ENCODE measurements around the gene ATMIN. TPM values are rescaled to one million over a fixed set of nuclear protein-coding genes. Genes with fewer than 3 reads are reported as not detected.

ATMIN gene
- total RNA-seq, 4 donors from 2014 or later = 30.7 to 65.0 (median 45.5) TPM

- no peaks in the 10 kb centered on the region for H3K9me3 ChIP-seq
- H3K27ac ChIP-seq = no peak overlapping the region
- WGBS = 90% methylated on average over 9 of the region's 10 CpGs
- no peaks in the 10 kb centered on the region for H3K36me3 ChIP-seq
- no peak for TF ChIP-seq POLR2AphosphoS5 (IDR thresholded peaks at IDR 0.05)
- TF ChIP-seq POLR2A (IDR thresholded peaks at IDR 0.05) = no peak
- no peak for TF ChIP-seq EP300 (IDR thresholded peaks at IDR 0.05)
- no peak for TF ChIP-seq CTCF (IDR thresholded peaks at IDR 0.05)
- H3K4me3 ChIP-seq = no peak overlapping the region
- H3K4me1 ChIP-seq = no peaks in the 10 kb centered on the region
- H3K27me3 ChIP-seq = no peaks in the 10 kb centered on the region
- no peak for DNase-seq (ENCODE audit: low spot score in 2 of 2)
These were observed 25.6 kb downstream of the ATMIN start for GRCh38 chr16:81061307-81061640.

GRCh38 chr16:81061871-81062608, 26.4 kb downstream of the ATMIN start:
- H3K9me3 ChIP-seq = no peaks in the 10 kb centered on the region
- DNase-seq (ENCODE audit: low spot score in 2 of 2) = no peak
- no peaks in the 10 kb centered on the region for H3K4me1 ChIP-seq
- whole genome bisulfite sequencing = 85% methylated on average over 10 of the region's 10 CpGs
- no peaks in the 10 kb centered on the region for H3K27me3 ChIP-seq
- TF ChIP-seq EP300 (IDR thresholded peaks at IDR 0.05) = no peak
- TF ChIP-seq POLR2AphosphoS5 (IDR thresholded peaks at IDR 0.05) = no peak
- no peak for TF ChIP-seq POLR2A (IDR thresholded peaks at IDR 0.05)
- no peak for TF ChIP-seq CTCF (IDR thresholded peaks at IDR 0.05)
- H3K27ac ChIP-seq = no peak overlapping the region
- H3K36me3 ChIP-seq = no peaks in the 10 kb centered on the region
- H3K4me3 ChIP-seq = no peak overlapping the region

GRCh38 chr16:81066681-81067080, 31.0 kb downstream of the ATMIN start:
- no peak for DNase-seq (ENCODE audit: low spot score in 2 of 2)
- no peak for TF ChIP-seq POLR2A (IDR thresholded peaks at IDR 0.05)
- no peak for TF ChIP-seq POLR2AphosphoS5 (IDR thresholded peaks at IDR 0.05)
- TF ChIP-seq EP300 (IDR thresholded peaks at IDR 0.05) = no peak
- no peak for TF ChIP-seq CTCF (IDR thresholded peaks at IDR 0.05)
- H3K27ac ChIP-seq = no peak overlapping the region
- no peaks in the 10 kb centered on the region for H3K9me3 ChIP-seq
- no peaks in the 10 kb centered on the region for H3K36me3 ChIP-seq
- H3K27me3 ChIP-seq = no peaks in the 10 kb centered on the region
- no peaks in the 10 kb centered on the region for H3K4me1 ChIP-seq
- no peak overlapping the region for H3K4me3 ChIP-seq
- 74% methylated on average over 4 of the region's 4 CpGs for WGBS

GRCh38 chr16:81067166-81067565, 31.5 kb downstream of the ATMIN start:
- Histone ChIP-seq H3K36me3 (no peaks in the 10 kb centered on the region), H3K27ac (no peak overlapping the region), H3K9me3 (no peaks in the 10 kb centered on the region), H3K4me1 (no peaks in the 10 kb centered on the region), H3K27me3 (no peaks in the 10 kb centered on the region), H3K4me3 (no peak overlapping the region)
- DNase-seq (ENCODE audit: low spot score in 2 of 2) = no peak
- WGBS = 76% methylated on average over 1 of the region's 1 CpG
- TF ChIP-seq CTCF (IDR thresholded peaks at IDR 0.05) = no peak
- no peak for TF ChIP-seq POLR2AphosphoS5 (IDR thresholded peaks at IDR 0.05)
- no peak for TF ChIP-seq EP300 (IDR thresholded peaks at IDR 0.05)
- no peak for TF ChIP-seq POLR2A (IDR thresholded peaks at IDR 0.05)

GRCh38 chr16:81069063-81069462, 33.4 kb downstream of the ATMIN start:
- WGBS = 90% methylated on average over 4 of the region's 4 CpGs
- H3K27me3 ChIP-seq = no peaks in the 10 kb centered on the region
- H3K4me3 ChIP-seq = no peak overlapping the region
- DNase-seq (ENCODE audit: low spot score in 2 of 2) = no peak
- H3K4me1 ChIP-seq = no peaks in the 10 kb centered on the region
- H3K9me3 ChIP-seq = no peaks in the 10 kb centered on the region
- no peaks in the 10 kb centered on the region for H3K36me3 ChIP-seq
- no peak for TF ChIP-seq EP300 (IDR thresholded peaks at IDR 0.05)
- no peak for TF ChIP-seq POLR2A (IDR thresholded peaks at IDR 0.05)
- no peak for TF ChIP-seq CTCF (IDR thresholded peaks at IDR 0.05)
- TF ChIP-seq POLR2AphosphoS5 (IDR thresholded peaks at IDR 0.05) = no peak
- H3K27ac ChIP-seq = no peak overlapping the region

Measured in suprapubic skin (tissue), 4 donors.